B cell (primary cell): ENCODE measurements around the gene ODF4. TPM values are rescaled to one million over a fixed set of nuclear protein-coding genes. Genes with fewer than 3 reads are reported as not detected.

Source experiments
- ATAC-seq: fragments of 200-7000 bp; cut with Tn5 transposase; one replicate; pipeline ENCODE4 v1.10.0; 2021; ENCODE audit warnings: low read depth, mild to moderate bottlenecking, moderate number of reproducible peaks, moderate library complexity
- CTCF ChIA-PET: fragments of 350-600 bp; sonication (Branson Sonifier 250); formaldehyde crosslinking; loops from one replicate; lab custom pipeline; 2021; ENCODE audit warnings: antibody characterized with exemption, inconsistent platforms; lab: Charles Lee
- POLR2A ChIA-PET: fragments of 350-600 bp; sonication (Branson Sonifier 250); formaldehyde crosslinking; loops from one replicate; lab custom pipeline; 2021; ENCODE audit warnings: antibody characterized with exemption; lab: Charles Lee
- DNase-seq: peaks from one replicate; pipeline ENCODE4 v3.0.0; 2013
- H2AFZ ChIP-seq: 2 replicates; pipeline ENCODE4 v1.6.1; 2012; ENCODE audit warnings: mild to moderate bottlenecking, low read depth, low read length; ENCODE audit not compliant: insufficient read depth, poor library complexity, severe bottlenecking
- H3K27ac ChIP-seq, 2 donors: 1 replicate in 1 of 2; 2 replicates in 1 of 2; pipeline ENCODE4 v1.5.1; 2012 to 2013; ENCODE audit warnings: low read length in 2 of 2, mild to moderate bottlenecking in 2 of 2, moderate library complexity in 1 of 2
- H3K27me3 ChIP-seq, 4 experiments: fragments of 200-600 bp in 1 of 4; sonication (generic) in 1 of 4; replicated peaks in 1 of 4; 1 replicate in 2 of 4; 2 replicates in 2 of 4; pipeline versions ENCODE4 v1.6.1 to v1.7.0; 2013 to 2016; ENCODE audit warnings: low read length in 3 of 4, mild to moderate bottlenecking in 2 of 4, mixed read lengths in 1 of 4, moderate library complexity in 1 of 4; ENCODE audit not compliant: insufficient read depth in 4 of 4, control insufficient read depth in 3 of 4; ENCODE audit errors: control extremely low read depth in 1 of 4
- H3K36me3 ChIP-seq, 2 experiments: replicated peaks in 1 of 2; 1 replicate in 1 of 2; 2 replicates in 1 of 2; pipeline versions ENCODE4 v1.6.1 to v1.7.1; 2013; ENCODE audit warnings: low read length in 1 of 2; ENCODE audit not compliant: insufficient read depth in 2 of 2, control insufficient read depth in 1 of 2; ENCODE audit errors: control extremely low read depth in 1 of 2, extremely low read depth in 1 of 2
- H3K4me1 ChIP-seq, 2 donors: fragments of 200-600 bp in 1 of 2; sonication (generic) in 1 of 2; 1 replicate in 1 of 2; 2 replicates in 1 of 2; pipeline versions ENCODE4 v1.5.1 to v1.6.1; 2013 to 2017; ENCODE audit warnings: low read length in 2 of 2; ENCODE audit not compliant: control insufficient read depth in 2 of 2, insufficient read depth in 2 of 2
- H3K4me2 ChIP-seq: replicated peaks from 2 replicates; pipeline ENCODE3; 2012; ENCODE audit warnings: mild to moderate bottlenecking, low read depth, low read length; ENCODE audit not compliant: poor library complexity, severe bottlenecking
- H3K4me3 ChIP-seq, 5 experiments: fragments of 200-600 bp in 1 of 5; sonication (generic) in 1 of 5; 1 replicate in 3 of 5; 2 replicates in 2 of 5; pipeline versions ENCODE4 v1.5.1 to v1.7.0; 2011 to 2016; ENCODE audit warnings: low read length in 4 of 5, mild to moderate bottlenecking in 4 of 5, low read depth in 2 of 5, control low read depth in 1 of 5, moderate library complexity in 1 of 5; ENCODE audit not compliant: insufficient read depth in 1 of 5; ENCODE audit errors: control extremely low read depth in 1 of 5, extremely low read depth in 1 of 5
- H3K79me2 ChIP-seq: fragments of 200-600 bp; sonication (generic); one replicate; pipeline ENCODE4 v1.6.0; 2016; ENCODE audit warnings: low read length; ENCODE audit not compliant: control insufficient read depth, insufficient read depth
- H3K9ac ChIP-seq: fragments of 200-600 bp; sonication (generic); 2 replicates; pipeline ENCODE4 v1.6.1; 2017; ENCODE audit warnings: mild to moderate bottlenecking, low read length, moderate library complexity
- H3K9me3 ChIP-seq, 3 donors: one replicate each; pipeline versions ENCODE4 v1.6.1 to v1.7.1; 2013; ENCODE audit warnings: low read length in 2 of 3; ENCODE audit not compliant: control insufficient read depth in 2 of 3, insufficient read depth in 1 of 3; ENCODE audit errors: control extremely low read depth in 1 of 3
- H4K20me1 ChIP-seq: 2 replicates; pipeline ENCODE4 v1.6.0; 2012; ENCODE audit warnings: mild to moderate bottlenecking, low read length; ENCODE audit not compliant: insufficient read depth, control insufficient read depth, poor library complexity, severe bottlenecking
- H3K27ac Mint-ChIP-seq: one replicate; pipeline ENCODE4 v1.8.0; 2021; ENCODE audit warnings: mixed read lengths
- H3K27me3 Mint-ChIP-seq: one replicate; pipeline ENCODE4 v1.8.0; 2021; ENCODE audit warnings: mixed read lengths
- H3K4me1 Mint-ChIP-seq: one replicate; pipeline ENCODE4 v1.8.0; 2021; ENCODE audit warnings: mixed read lengths
- H3K4me3 Mint-ChIP-seq: one replicate; pipeline ENCODE4 v1.8.0; 2021; ENCODE audit warnings: mixed read lengths
- H3K9me3 Mint-ChIP-seq: one replicate; pipeline ENCODE4 v1.8.0; 2022; ENCODE audit warnings: mixed read lengths; ENCODE audit not compliant: insufficient read depth
- CTCF ChIP-seq: fragments of 200-600 bp; IDR thresholded peaks from one replicate; pipeline ENCODE4 v1.8.0; 2022; ENCODE audit warnings: antibody characterized with exemption, mild to moderate bottlenecking
- EZH2 ChIP-seq: IDR thresholded peaks from 2 replicates; pipeline ENCODE4 v1.6.1; 2012; ENCODE audit warnings: borderline replicate concordance, low read depth, mild to moderate bottlenecking, moderate library complexity, low read length; ENCODE audit not compliant: insufficient read depth, poor library complexity, severe bottlenecking
- WGBS: methylation state at CpG from one replicate; pipeline ENCODE4 v1.1.5; 2013; ENCODE audit warnings: missing lambda C conversion rate; ENCODE audit not compliant: insufficient coverage; 5-methylcytosine and 5-hydroxymethylcytosine counted together
- intact Hi-C: fragments of 100-400 bp; cut with micrococcal nuclease; formaldehyde crosslinking; loops from one replicate; pipeline ENCODE4 v1.10.0; 2022
- polyA plus RNA-seq: library from polyadenylated mRNA; depleted of rRNA; stranded (reverse); fragments of >200 nt; gene quantifications from 2 replicates; pipeline ENCODE4 v1.2.3, GENCODE V29; 2012
- total RNA-seq, 2 donors: library from RNA; stranded (reverse); fragments of 120-200 nt in 1 of 2; gene quantifications; 1 replicate in 1 of 2; 2 replicates in 1 of 2; pipeline versions ENCODE4 v1.2.3 to v1.2.4, GENCODE V29; 2013 to 2022

The ODF4 gene
- total and polyA plus RNA-seq, 2 donors (not counting 1 experiment from before 2014, with no cell fraction given): not detected

DNA sequence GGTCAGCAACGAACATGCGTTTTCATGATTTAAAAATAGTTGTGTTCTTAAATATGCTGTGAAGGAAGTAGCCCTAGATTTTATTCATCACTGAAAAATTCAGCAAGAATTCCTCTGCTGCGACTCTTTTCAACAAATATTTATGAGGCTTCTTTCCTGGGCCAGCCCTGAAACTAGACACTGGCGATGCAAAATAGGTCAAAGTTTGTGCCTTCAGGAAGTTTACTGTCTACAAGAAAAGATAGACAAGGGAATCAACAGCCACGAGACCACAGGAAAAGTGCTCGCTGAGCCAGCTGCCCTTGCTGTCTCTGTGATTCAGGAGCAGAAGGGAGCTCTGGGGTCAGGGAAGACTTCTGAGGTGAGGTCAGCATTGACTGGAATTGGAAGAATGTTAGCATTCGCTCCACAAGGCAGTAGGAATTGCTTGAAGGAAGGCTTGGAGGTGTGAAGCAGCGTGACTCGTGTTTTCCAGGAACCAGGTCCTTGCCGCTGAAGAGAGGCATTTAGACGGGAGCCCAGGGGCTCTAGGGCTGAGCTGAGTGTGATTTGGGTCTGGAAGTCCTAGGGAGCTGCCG, 45.2 kb downstream of the ODF4 start:
- Mint-ChIP-seq H3K9me3 (no peaks in the 10 kb centered on the region), H3K27me3 (no peaks in the 10 kb centered on the region), H3K27ac (peak overlapping the region; percentile 15), H3K4me1 (peaks cover 40% of the 10 kb centered on the region), H3K4me3 (peak overlapping the region; percentile 89)
- H3K36me3 ChIP-seq: peaks cover 1 to 22% of the 10 kb centered on the region in 2 experiments
- peaks cover 25 to 36% of the 10 kb centered on the region in 2 donors for H3K4me1 ChIP-seq
- no peak overlapping the region for H3K27ac ChIP-seq
- no peak overlapping the region for H3K4me3 ChIP-seq
- H2AFZ ChIP-seq: no peak overlapping the region
- intact Hi-C loops: loop anchor here (5.0 kb wide), 1 partner anchor 453 kb away; the partner anchor contains the start of genes CNTROB and TRAPPC1
- no peaks in the 10 kb centered on the region for H3K27me3 ChIP-seq
- H3K9me3 ChIP-seq: no peaks in the 10 kb centered on the region
- peaks cover 44% of the 10 kb centered on the region for H3K79me2 ChIP-seq
- no peak for DNase-seq
- no peak overlapping the region for H3K9ac ChIP-seq
- peaks cover 27% of the 10 kb centered on the region for H4K20me1 ChIP-seq
- TF ChIP-seq EZH2: no peak
- TF ChIP-seq CTCF: no peak
- no peak for ATAC-seq
- CTCF ChIA-PET: no interaction called here
- no peak overlapping the region for H3K4me2 ChIP-seq
- POLR2A ChIA-PET: no interaction called here
- 97% methylated on average over 10 of the region's 12 CpGs for WGBS

GRCh38 chr17:8386841-8387240, 47.2 kb downstream of the ODF4 start:
- peaks cover 24% of the 10 kb centered on the region for H3K4me1 Mint-ChIP-seq
- WGBS: 83% methylated on average over 6 of the region's 6 CpGs
- H3K9me3 Mint-ChIP-seq: no peaks in the 10 kb centered on the region
- ATAC-seq (no peak), DNase-seq (no peak)
- peaks cover 6 to 16% of the 10 kb centered on the region in 2 donors for H3K4me1 ChIP-seq
- peaks cover 8% of the 10 kb centered on the region for H4K20me1 ChIP-seq
- no peak overlapping the region for H3K4me3 ChIP-seq
- H3K79me2 ChIP-seq: peaks cover 26% of the 10 kb centered on the region
- no peak overlapping the region for H3K9ac ChIP-seq
- H2AFZ ChIP-seq: no peak overlapping the region
- ChIA-PET CTCF (interaction anchor here (0.8 to 1.5 kb wide), 3 partner anchors 10 to 360 kb away, joined by 3 to 4 read pairs (median 3); partner anchors contain the start of gene KRABD2), POLR2A (interaction anchor here (0.6 kb wide), 1 partner anchor 646 kb away, joined by 4 read pairs; no protein-coding TSS in a partner anchor)
- no peaks in the 10 kb centered on the region for H3K27me3 ChIP-seq
- H3K36me3 ChIP-seq: peaks cover 0 to 2% of the 10 kb centered on the region in 2 experiments
- no peaks in the 10 kb centered on the region for H3K27me3 Mint-ChIP-seq
- no peak overlapping the region for H3K4me2 ChIP-seq
- TF ChIP-seq CTCF (no peak), EZH2 (no peak)
- H3K27ac Mint-ChIP-seq: no peak overlapping the region
- no peaks in the 10 kb centered on the region for H3K9me3 ChIP-seq
- intact Hi-C loops: no loop called here
- H3K27ac ChIP-seq: no peak overlapping the region
- H3K4me3 Mint-ChIP-seq: no peak overlapping the region
